AG09319 (cell line): ENCODE results near the gene P4HA2.
A peak's percentile ranks its signal among the peaks of the same experiment; 100 is the strongest.

Experiments
- DNase-seq: peaks from one replicate; pipeline ENCODE4 v3.0.0-alpha.2; 2010; ENCODE audit warnings: low read depth; ENCODE audit errors: extremely low read depth
- TF ChIP-seq, protein P1 (sequence below): IDR thresholded peaks from 2 replicates; pipeline ENCODE4 v1.5.1; 2011; ENCODE audit warnings: low read depth, mild to moderate bottlenecking, inconsistent platforms, low read length, moderate library complexity

Gene P4HA2

DNA sequence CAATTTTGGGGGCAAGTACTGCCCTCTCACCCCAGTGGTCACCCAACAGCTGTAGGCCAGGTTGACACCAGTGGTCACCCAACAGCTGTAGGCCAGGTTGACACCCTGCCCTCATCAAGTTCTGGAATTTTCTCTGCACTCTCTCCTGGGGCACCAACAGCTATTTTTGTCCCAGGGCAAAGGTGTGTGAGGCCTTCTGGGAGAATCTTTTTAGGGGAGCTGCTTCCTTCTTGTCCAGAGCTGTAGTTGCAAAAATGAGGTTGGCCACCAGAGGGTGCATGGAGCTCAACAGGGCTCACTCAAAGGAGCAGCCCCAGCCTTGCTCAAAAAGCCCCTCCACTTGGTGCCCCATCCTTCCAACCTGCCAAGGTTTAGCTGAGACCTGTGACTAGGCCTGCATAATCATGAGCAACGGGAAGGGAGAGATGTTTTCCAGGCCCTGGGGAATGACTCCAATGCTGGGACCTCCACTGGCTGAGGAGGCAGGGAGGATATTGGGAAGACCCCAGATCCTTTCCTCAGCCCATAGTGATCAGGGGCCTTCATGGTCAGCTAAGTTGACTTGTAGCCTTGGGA lies 10.6 kb upstream of the P4HA2 start:
- TF ChIP-seq, protein P1, sequence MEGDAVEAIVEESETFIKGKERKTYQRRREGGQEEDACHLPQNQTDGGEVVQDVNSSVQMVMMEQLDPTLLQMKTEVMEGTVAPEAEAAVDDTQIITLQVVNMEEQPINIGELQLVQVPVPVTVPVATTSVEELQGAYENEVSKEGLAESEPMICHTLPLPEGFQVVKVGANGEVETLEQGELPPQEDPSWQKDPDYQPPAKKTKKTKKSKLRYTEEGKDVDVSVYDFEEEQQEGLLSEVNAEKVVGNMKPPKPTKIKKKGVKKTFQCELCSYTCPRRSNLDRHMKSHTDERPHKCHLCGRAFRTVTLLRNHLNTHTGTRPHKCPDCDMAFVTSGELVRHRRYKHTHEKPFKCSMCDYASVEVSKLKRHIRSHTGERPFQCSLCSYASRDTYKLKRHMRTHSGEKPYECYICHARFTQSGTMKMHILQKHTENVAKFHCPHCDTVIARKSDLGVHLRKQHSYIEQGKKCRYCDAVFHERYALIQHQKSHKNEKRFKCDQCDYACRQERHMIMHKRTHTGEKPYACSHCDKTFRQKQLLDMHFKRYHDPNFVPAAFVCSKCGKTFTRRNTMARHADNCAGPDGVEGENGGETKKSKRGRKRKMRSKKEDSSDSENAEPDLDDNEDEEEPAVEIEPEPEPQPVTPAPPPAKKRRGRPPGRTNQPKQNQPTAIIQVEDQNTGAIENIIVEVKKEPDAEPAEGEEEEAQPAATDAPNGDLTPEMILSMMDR = peak; percentile 84
- no peak for DNase-seq

DNA sequence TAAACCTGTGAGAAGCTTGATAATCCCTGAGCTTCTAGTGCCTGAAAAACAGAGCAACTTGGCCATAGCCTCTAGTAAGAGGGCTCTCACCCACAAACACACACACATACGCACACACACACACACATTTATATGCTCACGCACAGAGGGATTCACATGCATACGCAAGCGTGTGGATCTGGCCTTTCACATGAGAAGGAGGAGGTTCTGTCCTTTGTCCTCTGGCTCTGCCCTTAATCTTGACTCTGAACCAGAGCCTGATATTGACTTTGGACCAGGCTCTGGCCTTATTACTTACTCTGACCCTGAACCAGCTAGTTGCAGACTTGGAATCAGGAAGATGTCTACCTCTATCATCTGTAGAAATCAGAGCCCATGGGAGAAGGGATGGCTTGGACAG lies 10.0 kb upstream of the P4HA2 start:
- TF ChIP-seq, protein P1 = no peak
- DNase-seq = no peak

DNA sequence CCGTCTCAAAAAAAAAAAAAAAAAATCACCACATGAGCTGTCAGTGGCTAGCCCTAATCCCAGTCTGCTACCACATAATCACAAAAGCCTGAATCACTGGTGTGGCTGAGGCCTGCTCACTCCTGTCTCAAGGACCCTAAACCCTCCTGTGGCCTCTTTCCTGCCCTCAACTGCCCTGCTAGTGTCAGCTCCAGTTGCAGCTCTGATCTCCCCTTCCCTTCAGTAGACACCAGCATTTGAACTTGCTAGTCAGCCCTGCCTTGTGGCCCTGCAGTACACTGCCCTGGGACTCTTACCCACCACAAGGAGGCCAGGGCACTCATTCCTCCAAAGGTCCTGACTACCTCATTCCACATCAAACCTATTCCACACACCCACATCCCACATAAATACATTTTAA lies 9.5 kb upstream of the P4HA2 start:
- TF ChIP-seq, protein P1 = no peak
- no peak for DNase-seq

DNA sequence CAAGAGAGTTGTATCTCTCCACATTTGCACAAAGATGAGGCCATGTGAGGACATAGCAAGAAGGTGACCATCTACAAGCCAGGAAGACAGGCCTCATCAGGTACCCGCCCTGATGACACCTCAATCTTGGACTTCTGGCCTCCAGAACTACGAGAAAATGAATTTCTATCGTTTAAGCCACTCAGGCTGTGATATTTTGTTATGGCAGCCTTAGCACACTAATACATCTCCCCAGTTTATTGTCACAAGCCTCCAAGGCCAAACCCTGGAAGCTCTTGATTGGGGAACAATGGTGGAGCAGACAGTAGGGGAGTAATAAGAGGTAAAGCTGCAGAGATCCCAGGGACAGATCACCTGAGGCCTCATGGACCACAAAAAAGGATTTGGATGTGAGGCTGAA lies 7.7 kb upstream of the P4HA2 start:
- DNase-seq = no peak
- TF ChIP-seq, protein P1 = no peak

DNA sequence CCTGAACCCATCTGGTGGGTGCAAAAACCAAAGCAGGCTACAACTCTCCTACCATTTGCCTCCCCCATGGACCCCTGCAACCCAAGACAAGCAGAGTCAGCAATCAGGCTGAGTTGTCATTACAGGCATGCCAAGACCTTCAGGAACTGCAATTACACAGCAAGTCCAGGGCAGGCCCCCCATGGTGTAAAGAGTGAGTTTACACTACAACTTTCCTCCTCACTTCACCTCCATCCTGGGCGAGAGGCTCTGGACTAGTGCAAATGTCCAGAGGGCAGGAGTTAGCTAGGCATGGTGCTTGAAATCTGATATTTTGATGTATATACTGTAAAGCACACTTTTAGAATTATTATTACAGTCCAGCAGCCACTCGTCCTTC lies 7.0 kb upstream of the P4HA2 start:
- DNase-seq = no peak
- TF ChIP-seq, protein P1 = no peak

DNA sequence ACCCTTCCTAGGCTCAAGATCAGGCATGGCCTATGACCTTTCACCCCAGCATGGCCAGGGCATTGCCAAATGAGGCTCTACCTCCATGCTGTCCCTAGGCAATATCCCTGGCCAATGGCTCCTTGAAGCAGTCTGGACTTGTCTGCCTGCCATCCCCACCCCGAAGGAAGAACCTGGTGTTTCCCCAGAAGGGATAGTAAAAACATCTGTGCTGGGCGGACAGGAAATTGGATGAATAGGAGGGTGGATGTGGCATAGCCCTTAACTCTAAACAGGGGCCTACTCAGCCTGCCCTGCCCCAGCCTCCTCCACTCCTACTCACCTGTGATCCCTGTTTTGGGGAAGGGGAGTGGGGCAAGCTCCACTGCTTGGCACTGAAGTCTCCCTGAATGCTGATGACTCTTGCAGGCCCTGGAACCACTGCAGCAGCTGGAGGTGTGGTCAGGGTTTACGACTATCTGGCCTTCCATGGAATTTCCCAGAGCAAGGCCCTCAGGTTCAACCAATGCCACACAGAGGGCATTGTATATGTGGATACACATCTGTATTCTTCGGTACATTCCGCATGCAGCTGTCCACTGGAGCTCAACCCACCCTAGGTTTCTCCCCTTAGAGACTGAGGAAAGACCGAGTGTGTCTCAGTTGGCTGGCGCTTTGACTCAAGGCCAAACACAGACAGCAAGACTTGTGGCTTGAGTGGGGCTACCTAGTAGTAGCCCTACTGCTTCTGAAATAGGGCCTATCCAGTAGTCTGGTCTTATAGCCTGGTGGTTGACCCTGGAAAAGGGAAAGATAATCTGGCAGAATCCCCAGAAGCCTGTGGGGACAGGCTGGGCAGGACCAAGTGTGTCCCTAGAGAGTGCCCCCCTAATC lies 6.4 kb upstream of the P4HA2 start:
- TF ChIP-seq, protein P1 = no peak
- DNase-seq = no peak

DNA sequence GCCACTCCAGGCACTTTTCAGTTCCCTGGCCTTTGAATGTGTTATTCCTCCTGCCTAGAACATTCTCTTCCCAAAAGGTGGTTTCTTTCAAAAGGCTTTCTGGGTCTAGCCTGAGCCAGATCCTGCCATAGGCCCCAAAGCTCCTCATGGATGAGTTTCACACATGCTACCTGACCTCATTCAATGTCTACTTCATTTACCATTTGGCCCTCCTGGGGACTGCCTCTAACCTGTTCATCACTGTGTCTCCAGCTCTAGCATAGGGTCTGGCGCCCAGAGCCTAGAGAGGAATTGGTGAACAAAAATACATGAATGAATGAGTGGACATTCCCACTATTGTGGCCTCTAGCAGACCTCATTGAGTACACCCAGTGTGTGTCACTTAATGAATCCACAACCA lies 5.4 kb upstream of the P4HA2 start:
- no peak for DNase-seq
- TF ChIP-seq, protein P1 = no peak
